Esophagus muscularis mucosa (tissue), 3 donors: ENCODE data around the gene AHNAK2.

ENCODE experiments used
- POLR2A ChIP-seq: fragments of 450-650 bp; IDR thresholded peaks from one replicate; pipeline ENCODE4 v1.6.1; 2017; ENCODE audit warnings: antibody characterized with exemption, moderate library complexity, mild to moderate bottlenecking, low read depth
- TF ChIP-seq, protein P1 (sequence below), 3 experiments: fragments of 200-600 bp in 2 of 3; fragments of 450-650 bp in 1 of 3; sonication (generic) in 2 of 3; IDR thresholded peaks; one replicate each; pipeline ENCODE4 v1.5.1; 2017 to 2019; ENCODE audit warnings: antibody characterized with exemption in 3 of 3, mild to moderate bottlenecking in 2 of 3, moderate library complexity in 1 of 3

- TF ChIP-seq, protein P1, sequence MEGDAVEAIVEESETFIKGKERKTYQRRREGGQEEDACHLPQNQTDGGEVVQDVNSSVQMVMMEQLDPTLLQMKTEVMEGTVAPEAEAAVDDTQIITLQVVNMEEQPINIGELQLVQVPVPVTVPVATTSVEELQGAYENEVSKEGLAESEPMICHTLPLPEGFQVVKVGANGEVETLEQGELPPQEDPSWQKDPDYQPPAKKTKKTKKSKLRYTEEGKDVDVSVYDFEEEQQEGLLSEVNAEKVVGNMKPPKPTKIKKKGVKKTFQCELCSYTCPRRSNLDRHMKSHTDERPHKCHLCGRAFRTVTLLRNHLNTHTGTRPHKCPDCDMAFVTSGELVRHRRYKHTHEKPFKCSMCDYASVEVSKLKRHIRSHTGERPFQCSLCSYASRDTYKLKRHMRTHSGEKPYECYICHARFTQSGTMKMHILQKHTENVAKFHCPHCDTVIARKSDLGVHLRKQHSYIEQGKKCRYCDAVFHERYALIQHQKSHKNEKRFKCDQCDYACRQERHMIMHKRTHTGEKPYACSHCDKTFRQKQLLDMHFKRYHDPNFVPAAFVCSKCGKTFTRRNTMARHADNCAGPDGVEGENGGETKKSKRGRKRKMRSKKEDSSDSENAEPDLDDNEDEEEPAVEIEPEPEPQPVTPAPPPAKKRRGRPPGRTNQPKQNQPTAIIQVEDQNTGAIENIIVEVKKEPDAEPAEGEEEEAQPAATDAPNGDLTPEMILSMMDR (IDR thresholded peaks at IDR 0.05) = no peak
- no peak for TF ChIP-seq POLR2A
Observed at GRCh38 chr14:104969741-104970230, 8.4 kb downstream of the AHNAK2 start.
